Measurements from ENCODE around the gene GUF1.

Gene GUF1

GRCh38 chr4:44701037-44701436 lies 22.8 kb downstream of the GUF1 start:
- Histone ChIP-seq H3K4me1 (ENCODE audit: control insufficient read depth, insufficient read depth, low read depth, low read length) (no peaks in the 10 kb centered on the region), H2BK15ac (ENCODE audit: low read depth, poor library complexity, severe bottlenecking) (no peak overlapping the region), H2AK5ac (ENCODE audit: low read length, severe bottlenecking) (no peak overlapping the region), H3K4me2 (ENCODE audit: low read length, poor library complexity, severe bottlenecking) (no peak overlapping the region), H2AFZ (ENCODE audit: low read depth, low read length) (no peak overlapping the region), H3K4me3 (ENCODE audit: insufficient read depth in 1 of 2, low read depth in 1 of 2, low read length in 2 of 2) (no peak overlapping the region), H3K4ac (ENCODE audit: low read depth in 1 of 2, low read length in 2 of 2) (no peak overlapping the region), H4K91ac (ENCODE audit: low read length) (no peak overlapping the region), H3K14ac (ENCODE audit: low read length in 2 of 2) (no peak overlapping the region), H3K79me1 (replicated peaks; ENCODE audit: low read length, poor library complexity, severe bottlenecking) (peaks cover 7% of the 10 kb centered on the region), H4K8ac (ENCODE audit: low read length) (no peak overlapping the region), H3K36me3 (ENCODE audit: control insufficient read depth in 1 of 2, insufficient read depth in 2 of 2, low read depth in 1 of 2, low read length in 2 of 2) (peaks cover 7 to 93% of the 10 kb centered on the region in 2 experiments), H3K9ac (ENCODE audit: low read length) (no peak overlapping the region), H3K18ac (ENCODE audit: low read depth in 1 of 2, low read length in 2 of 2) (no peak overlapping the region), H3K23ac (ENCODE audit: low read length in 2 of 2) (no peak overlapping the region), H2BK5ac (ENCODE audit: low read depth, low read length, poor library complexity, severe bottlenecking) (no peak overlapping the region), H2BK12ac (ENCODE audit: low read length in 2 of 2) (no peak overlapping the region), H3K27me3 (ENCODE audit: control insufficient read depth in 1 of 2, insufficient read depth in 1 of 2, low read length in 2 of 2) (no peaks in the 10 kb centered on the region), H3K27ac (ENCODE audit: low read length, poor library complexity, severe bottlenecking) (no peak overlapping the region), H2BK120ac (ENCODE audit: low read depth, low read length) (no peak overlapping the region), H3K9me3 (ENCODE audit: control insufficient read depth, low read length) (no peaks in the 10 kb centered on the region)
- no CpG with 5 or more reads among the region's 2 CpGs for WGBS
- no peak for DNase-seq

GRCh38 chr4:44704673-44705072 lies 26.5 kb downstream of the GUF1 start:
- H2AK5ac ChIP-seq (ENCODE audit: low read length, severe bottlenecking), result no peak overlapping the region
- H3K4me3 ChIP-seq (ENCODE audit: insufficient read depth in 1 of 2, low read depth in 1 of 2, low read length in 2 of 2), result no peak overlapping the region
- no peak overlapping the region for H3K27ac ChIP-seq (ENCODE audit: low read length, poor library complexity, severe bottlenecking)
- no peak overlapping the region for H3K9ac ChIP-seq (ENCODE audit: low read length)
- H2BK120ac ChIP-seq (ENCODE audit: low read depth, low read length), result no peak overlapping the region
- H3K9me3 ChIP-seq (ENCODE audit: control insufficient read depth, low read length), result no peaks in the 10 kb centered on the region
- no peak overlapping the region for H3K23ac ChIP-seq (ENCODE audit: low read length in 2 of 2)
- H3K4me2 ChIP-seq (ENCODE audit: low read length, poor library complexity, severe bottlenecking), result no peak overlapping the region
- H2BK15ac ChIP-seq (ENCODE audit: low read depth, poor library complexity, severe bottlenecking), result no peak overlapping the region
- no peak overlapping the region for H2AFZ ChIP-seq (ENCODE audit: low read depth, low read length)
- H3K18ac ChIP-seq (ENCODE audit: low read depth in 1 of 2, low read length in 2 of 2), result no peak overlapping the region
- no peak overlapping the region for H4K91ac ChIP-seq (ENCODE audit: low read length)
- H4K8ac ChIP-seq (ENCODE audit: low read length), result no peak overlapping the region
- peaks cover 0 to 93% of the 10 kb centered on the region in 2 experiments for H3K36me3 ChIP-seq (ENCODE audit: control insufficient read depth in 1 of 2, insufficient read depth in 2 of 2, low read depth in 1 of 2, low read length in 2 of 2)
- no peaks in the 10 kb centered on the region for H3K4me1 ChIP-seq (ENCODE audit: control insufficient read depth, insufficient read depth, low read depth, low read length)
- DNase-seq, result no peak
- WGBS, result no CpG with 5 or more reads among the region's 4 CpGs
- H2BK5ac ChIP-seq (ENCODE audit: low read depth, low read length, poor library complexity, severe bottlenecking), result no peak overlapping the region
- H3K14ac ChIP-seq (ENCODE audit: low read length in 2 of 2), result no peak overlapping the region
- H3K79me1 ChIP-seq (replicated peaks; ENCODE audit: low read length, poor library complexity, severe bottlenecking), result peaks cover 6% of the 10 kb centered on the region
- H2BK12ac ChIP-seq (ENCODE audit: low read length in 2 of 2), result no peak overlapping the region
- H3K27me3 ChIP-seq (ENCODE audit: control insufficient read depth in 1 of 2, insufficient read depth in 1 of 2, low read length in 2 of 2), result no peaks in the 10 kb centered on the region
- H3K4ac ChIP-seq (ENCODE audit: low read depth in 1 of 2, low read length in 2 of 2), result no peak overlapping the region

DNA sequence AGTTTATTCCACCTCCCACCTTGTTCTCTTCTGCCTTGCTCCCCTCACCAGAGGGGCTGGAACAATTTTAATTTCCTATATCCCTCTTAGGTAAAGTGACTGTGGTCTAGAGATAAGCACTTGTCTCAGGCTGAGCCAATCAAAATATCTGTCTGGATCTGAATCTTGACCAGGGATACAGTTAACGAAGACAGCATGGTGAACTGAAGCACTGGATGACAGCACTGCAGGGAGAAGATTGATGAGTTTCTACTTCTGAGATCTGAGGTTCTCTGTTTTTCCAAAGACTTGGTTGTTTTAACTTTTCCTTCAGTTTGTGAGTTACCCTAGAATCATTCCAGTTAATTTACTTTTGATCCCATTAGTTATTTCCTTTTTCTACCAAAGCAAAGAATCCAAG lies 34.9 kb downstream of the GUF1 start:
- H2BK5ac ChIP-seq (ENCODE audit: low read depth, low read length, poor library complexity, severe bottlenecking), result no peak overlapping the region
- H3K23ac ChIP-seq (ENCODE audit: low read length in 2 of 2), result no peak overlapping the region
- no peak overlapping the region for H3K9ac ChIP-seq (ENCODE audit: low read length)
- no peak overlapping the region for H2BK12ac ChIP-seq (ENCODE audit: low read length in 2 of 2)
- H3K27ac ChIP-seq (ENCODE audit: low read length, poor library complexity, severe bottlenecking), result no peak overlapping the region
- no peak overlapping the region for H2BK120ac ChIP-seq (ENCODE audit: low read depth, low read length)
- peaks cover 0 to 68% of the 10 kb centered on the region in 2 experiments for H3K36me3 ChIP-seq (ENCODE audit: control insufficient read depth in 1 of 2, insufficient read depth in 2 of 2, low read depth in 1 of 2, low read length in 2 of 2)
- no peak overlapping the region for H2BK15ac ChIP-seq (ENCODE audit: low read depth, poor library complexity, severe bottlenecking)
- H4K8ac ChIP-seq (ENCODE audit: low read length), result no peak overlapping the region
- no peak overlapping the region for H3K4ac ChIP-seq (ENCODE audit: low read depth in 1 of 2, low read length in 2 of 2)
- H2AFZ ChIP-seq (ENCODE audit: low read depth, low read length), result no peak overlapping the region
- H3K18ac ChIP-seq (ENCODE audit: low read depth in 1 of 2, low read length in 2 of 2), result no peak overlapping the region
- H3K9me3 ChIP-seq (ENCODE audit: control insufficient read depth, low read length), result no peaks in the 10 kb centered on the region
- H3K4me3 ChIP-seq (ENCODE audit: insufficient read depth in 1 of 2, low read depth in 1 of 2, low read length in 2 of 2), result no peak overlapping the region
- no peak for DNase-seq
- 91% methylated on average over 1 of the region's 1 CpG for WGBS
- H3K4me1 ChIP-seq (ENCODE audit: control insufficient read depth, insufficient read depth, low read depth, low read length), result no peaks in the 10 kb centered on the region
- H2AK5ac ChIP-seq (ENCODE audit: low read length, severe bottlenecking), result no peak overlapping the region
- no peak overlapping the region for H4K91ac ChIP-seq (ENCODE audit: low read length)
- no peak overlapping the region for H3K4me2 ChIP-seq (ENCODE audit: low read length, poor library complexity, severe bottlenecking)
- H3K27me3 ChIP-seq (ENCODE audit: control insufficient read depth in 1 of 2, insufficient read depth in 1 of 2, low read length in 2 of 2), result no peaks in the 10 kb centered on the region
- peaks cover 4% of the 10 kb centered on the region for H3K79me1 ChIP-seq (replicated peaks; ENCODE audit: low read length, poor library complexity, severe bottlenecking)
- no peak overlapping the region for H3K14ac ChIP-seq (ENCODE audit: low read length in 2 of 2)

DNA sequence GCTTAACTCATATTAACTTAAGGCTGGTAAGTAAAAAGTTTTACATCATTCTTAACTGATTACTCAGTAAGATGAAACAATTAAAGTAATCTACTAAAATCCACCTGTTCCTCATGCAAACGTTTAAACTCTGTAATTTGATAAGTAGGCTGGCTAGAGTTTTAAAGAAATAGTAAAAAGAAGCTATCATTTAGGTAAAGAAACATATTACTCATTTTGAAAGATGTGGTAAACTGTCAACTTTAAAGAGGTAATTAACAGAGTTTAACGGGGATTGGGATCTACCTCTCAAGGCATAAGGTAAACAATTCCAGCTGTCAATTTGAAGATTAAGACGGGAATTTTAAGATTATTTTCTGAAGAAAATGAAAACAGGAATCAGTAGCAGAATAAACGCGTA lies 38.4 kb downstream of the GUF1 start:
- H3K4me2 ChIP-seq (ENCODE audit: low read length, poor library complexity, severe bottlenecking), result no peak overlapping the region
- no peak overlapping the region for H3K4ac ChIP-seq (ENCODE audit: low read depth in 1 of 2, low read length in 2 of 2)
- H3K18ac ChIP-seq (ENCODE audit: low read depth in 1 of 2, low read length in 2 of 2), result no peak overlapping the region
- no peak overlapping the region for H2AFZ ChIP-seq (ENCODE audit: low read depth, low read length)
- no peak overlapping the region for H3K9ac ChIP-seq (ENCODE audit: low read length)
- no peak overlapping the region for H2BK12ac ChIP-seq (ENCODE audit: low read length in 2 of 2)
- no peak overlapping the region for H4K91ac ChIP-seq (ENCODE audit: low read length)
- H3K79me1 ChIP-seq (replicated peaks; ENCODE audit: low read length, poor library complexity, severe bottlenecking), result peaks cover 7% of the 10 kb centered on the region
- no peak overlapping the region for H2AK5ac ChIP-seq (ENCODE audit: low read length, severe bottlenecking)
- H2BK5ac ChIP-seq (ENCODE audit: low read depth, low read length, poor library complexity, severe bottlenecking), result no peak overlapping the region
- no peak overlapping the region for H3K14ac ChIP-seq (ENCODE audit: low read length in 2 of 2)
- DNase-seq, result no peak
- H4K8ac ChIP-seq (ENCODE audit: low read length), result no peak overlapping the region
- H3K23ac ChIP-seq (ENCODE audit: low read length in 2 of 2), result no peak overlapping the region
- H3K9me3 ChIP-seq (ENCODE audit: control insufficient read depth, low read length), result no peaks in the 10 kb centered on the region
- no peak overlapping the region for H3K27ac ChIP-seq (ENCODE audit: low read length, poor library complexity, severe bottlenecking)
- no peaks in the 10 kb centered on the region for H3K27me3 ChIP-seq (ENCODE audit: control insufficient read depth in 1 of 2, insufficient read depth in 1 of 2, low read length in 2 of 2)
- H3K36me3 ChIP-seq (ENCODE audit: control insufficient read depth in 1 of 2, insufficient read depth in 2 of 2, low read depth in 1 of 2, low read length in 2 of 2), result peaks cover 0 to 47% of the 10 kb centered on the region in 2 experiments
- WGBS, result 83% methylated on average over 4 of the region's 5 CpGs
- H2BK15ac ChIP-seq (ENCODE audit: low read depth, poor library complexity, severe bottlenecking), result no peak overlapping the region
- H2BK120ac ChIP-seq (ENCODE audit: low read depth, low read length), result no peak overlapping the region
- H3K4me1 ChIP-seq (ENCODE audit: control insufficient read depth, insufficient read depth, low read depth, low read length), result no peaks in the 10 kb centered on the region
- no peak overlapping the region for H3K4me3 ChIP-seq (ENCODE audit: insufficient read depth in 1 of 2, low read depth in 1 of 2, low read length in 2 of 2)
